HEK293T (cell line): ENCODE data around the gene PANX3.

ENCODE experiments used
- CTBP1 ChIP-seq: fragments of 450-650 bp; IDR thresholded peaks from 2 replicates; pipeline ENCODE4 v1.6.1; 2016; ENCODE audit warnings: borderline replicate concordance
- ELF4 ChIP-seq: fragments of 450-650 bp; IDR thresholded peaks from 2 replicates; pipeline ENCODE4 v1.6.1; 2017; ENCODE audit warnings: antibody characterized with exemption
- FOXK2 ChIP-seq: fragments of 450-650 bp; IDR thresholded peaks from 2 replicates; pipeline ENCODE4 v1.6.1; 2016; ENCODE audit warnings: mild to moderate bottlenecking
- FOXM1 ChIP-seq: fragments of 450-650 bp; IDR thresholded peaks from 2 replicates; pipeline ENCODE4 v1.6.1; 2017; ENCODE audit warnings: mild to moderate bottlenecking, borderline replicate concordance
- HDGF ChIP-seq: fragments of 450-650 bp; IDR thresholded peaks from 2 replicates; pipeline ENCODE4 v1.6.1; 2017; ENCODE audit warnings: antibody characterized with exemption, borderline replicate concordance
- L3MBTL2 ChIP-seq: fragments of 450-650 bp; conservative IDR thresholded peaks from 2 replicates; pipeline ENCODE4 v1.6.1; 2016; ENCODE audit warnings: mild to moderate bottlenecking
- LEF1 ChIP-seq: fragments of 450-650 bp; IDR thresholded peaks from 2 replicates; pipeline ENCODE4 v1.6.1; 2017; ENCODE audit warnings: mild to moderate bottlenecking, borderline replicate concordance
- NFRKB ChIP-seq: fragments of 450-650 bp; IDR thresholded peaks from 2 replicates; pipeline ENCODE4 v1.6.1; 2016; ENCODE audit warnings: mild to moderate bottlenecking, moderate library complexity
- SUZ12 ChIP-seq: fragments of 450-650 bp; IDR thresholded peaks from 2 replicates; pipeline ENCODE4 v1.6.1; 2016; ENCODE audit warnings: mild to moderate bottlenecking
- TARDBP ChIP-seq: fragments of 450-650 bp; IDR thresholded peaks from 2 replicates; pipeline ENCODE4 v1.6.1; 2016
- ZNF384 ChIP-seq: fragments of 450-650 bp; IDR thresholded peaks from 2 replicates; pipeline ENCODE4 v1.6.1; 2016
- TF ChIP-seq, protein P1 (sequence below): fragments of 450-650 bp; IDR thresholded peaks from 2 replicates; pipeline ENCODE4 v1.6.1; 2016

DNA sequence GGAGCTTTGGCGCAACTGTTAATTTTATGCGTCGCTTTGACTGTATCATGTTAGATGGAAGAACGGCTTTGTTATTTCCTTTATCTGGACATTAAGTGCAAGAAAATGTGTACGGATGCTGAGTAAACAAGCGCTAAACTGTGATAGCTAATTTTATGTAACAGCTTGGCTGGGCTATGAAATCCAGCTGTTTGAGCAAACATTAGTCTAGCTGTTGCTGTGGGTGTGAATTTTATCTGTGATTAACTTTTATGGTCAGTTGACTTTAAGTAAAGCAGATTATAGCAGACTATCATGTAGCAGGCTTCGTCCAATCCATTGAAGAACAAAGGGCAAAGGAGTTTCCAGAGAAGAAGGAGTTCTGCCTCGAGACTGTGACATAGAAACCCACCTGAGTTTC is 27.4 kb upstream of the PANX3 start:
- TF ChIP-seq FOXK2 (no peak), TARDBP (no peak), ELF4 (no peak), L3MBTL2 (no peak), LEF1 (no peak), HDGF (no peak), FOXM1 (no peak), CTBP1 (no peak), SUZ12 (no peak), NFRKB (no peak), ZNF384 (no peak)
- TF ChIP-seq, protein P1, sequence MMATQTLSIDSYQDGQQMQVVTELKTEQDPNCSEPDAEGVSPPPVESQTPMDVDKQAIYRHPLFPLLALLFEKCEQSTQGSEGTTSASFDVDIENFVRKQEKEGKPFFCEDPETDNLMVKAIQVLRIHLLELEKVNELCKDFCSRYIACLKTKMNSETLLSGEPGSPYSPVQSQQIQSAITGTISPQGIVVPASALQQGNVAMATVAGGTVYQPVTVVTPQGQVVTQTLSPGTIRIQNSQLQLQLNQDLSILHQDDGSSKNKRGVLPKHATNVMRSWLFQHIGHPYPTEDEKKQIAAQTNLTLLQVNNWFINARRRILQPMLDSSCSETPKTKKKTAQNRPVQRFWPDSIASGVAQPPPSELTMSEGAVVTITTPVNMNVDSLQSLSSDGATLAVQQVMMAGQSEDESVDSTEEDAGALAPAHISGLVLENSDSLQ = no peak
